ENCODE results near the gene MAP2K3. TPM values are rescaled to one million over a fixed set of nuclear protein-coding genes. Genes with fewer than 3 reads are reported as not detected.

MAP2K3 gene
- polyA plus RNA-seq, 1 donor = 49.7 TPM

DNA sequence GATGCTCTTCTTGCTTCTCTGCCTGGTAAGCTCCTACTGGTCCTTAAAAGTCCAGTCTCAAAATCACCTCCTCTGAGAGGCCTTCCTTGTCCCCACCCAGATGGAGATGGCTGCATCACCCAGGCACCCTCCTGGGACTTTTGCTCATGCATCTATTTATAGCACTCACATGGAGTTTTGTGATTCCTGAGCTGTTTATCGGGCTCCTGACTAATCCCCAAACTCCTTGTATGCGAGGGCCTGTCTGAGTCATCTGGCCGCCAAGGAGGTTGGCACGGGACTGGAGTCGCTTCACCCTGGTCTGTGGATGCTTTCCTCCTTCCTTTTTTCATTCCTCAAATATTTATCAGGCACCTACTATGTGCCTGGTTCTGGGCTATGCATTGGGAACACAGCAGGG, 2.3 kb upstream of the MAP2K3 start:
- no CpG with 5 or more reads among the region's 5 CpGs for WGBS (ENCODE audit: insufficient coverage, low lambda C conversion rate)
- Histone ChIP-seq H3K4me3 (ENCODE audit: low read length) (no peak overlapping the region), H3K9me3 (ENCODE audit: control insufficient read depth, low read depth, low read length) (no peaks in the 10 kb centered on the region), H3K4me1 (ENCODE audit: control insufficient read depth, insufficient read depth, low read length) (peaks cover 20% of the 10 kb centered on the region), H3K27me3 (ENCODE audit: control insufficient read depth, insufficient read depth, low read length) (peaks cover 6% of the 10 kb centered on the region), H3K36me3 (ENCODE audit: control insufficient read depth, insufficient read depth, low read length) (no peaks in the 10 kb centered on the region), H3K27ac (ENCODE audit: low read length) (no peak overlapping the region)
- no peak for DNase-seq

DNA sequence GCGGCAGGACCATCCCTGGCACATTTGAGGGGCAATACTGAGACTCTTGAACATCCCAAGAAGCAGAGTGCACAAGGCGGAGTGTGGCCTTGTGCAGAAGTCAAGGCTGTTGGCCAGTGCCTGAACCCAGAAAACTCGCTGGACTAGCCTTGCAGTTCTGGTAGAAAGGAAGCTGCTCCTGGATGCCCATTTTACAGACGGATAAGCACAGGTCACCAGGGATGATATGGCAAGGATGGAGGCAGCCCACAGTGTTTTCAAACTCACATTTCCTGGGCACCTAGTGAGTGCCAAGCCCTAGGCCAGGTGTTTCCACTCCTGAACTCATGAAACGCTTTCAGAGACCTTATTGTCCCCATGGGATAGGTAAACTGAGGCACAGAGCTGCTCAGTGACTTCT, 1.7 kb upstream of the MAP2K3 start:
- Histone ChIP-seq H3K27ac (ENCODE audit: low read length) (no peak overlapping the region), H3K4me3 (ENCODE audit: low read length) (no peak overlapping the region), H3K9me3 (ENCODE audit: control insufficient read depth, low read depth, low read length) (no peaks in the 10 kb centered on the region), H3K36me3 (ENCODE audit: control insufficient read depth, insufficient read depth, low read length) (no peaks in the 10 kb centered on the region), H3K27me3 (ENCODE audit: control insufficient read depth, insufficient read depth, low read length) (peaks cover 6% of the 10 kb centered on the region), H3K4me1 (ENCODE audit: control insufficient read depth, insufficient read depth, low read length) (peaks cover 25% of the 10 kb centered on the region)
- WGBS (ENCODE audit: insufficient coverage, low lambda C conversion rate) = no CpG with 5 or more reads among the region's 5 CpGs
- DNase-seq = no peak

DNA sequence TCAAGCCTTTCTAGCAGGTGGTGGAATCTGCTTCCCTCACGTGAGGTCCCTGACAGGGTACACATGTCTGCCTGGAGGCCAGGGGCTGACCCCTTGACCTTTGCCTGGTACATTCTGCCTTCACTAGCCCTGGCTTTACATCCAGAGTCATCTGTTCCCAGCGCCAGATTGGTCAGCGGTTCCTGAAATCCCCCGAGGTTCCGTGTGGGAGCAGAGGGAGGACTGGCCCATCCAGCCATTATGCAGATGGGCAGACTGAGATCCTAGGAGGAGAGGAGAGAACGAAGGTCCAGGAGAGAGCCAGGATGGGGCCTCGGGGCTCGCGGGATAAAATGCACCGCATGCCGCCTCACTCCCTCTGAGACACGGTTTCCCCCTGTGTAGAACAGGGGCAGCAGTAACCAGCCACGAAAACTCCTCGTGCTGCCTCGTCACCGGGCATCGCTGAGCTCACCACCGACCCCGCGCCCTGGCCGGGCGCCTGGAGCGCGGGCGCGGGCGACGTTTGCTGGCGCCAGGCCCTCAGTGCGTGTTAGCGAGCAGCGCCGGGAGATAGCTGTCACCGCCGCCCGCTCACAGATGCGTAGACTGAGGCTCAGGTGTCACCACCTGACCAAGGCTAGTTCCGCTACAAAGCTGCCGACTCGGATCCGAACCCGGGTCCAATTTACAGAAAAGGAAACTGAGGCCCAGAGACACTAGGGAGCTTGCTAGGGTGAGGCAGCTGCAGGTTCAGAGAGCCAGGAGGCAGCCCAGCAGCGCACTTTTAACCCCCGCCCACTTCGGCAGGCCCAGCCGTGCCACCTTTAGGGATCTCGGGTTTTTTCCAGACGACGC, 811 bp upstream of the MAP2K3 start:
- peaks cover 27% of the 10 kb centered on the region for H3K4me1 ChIP-seq (ENCODE audit: control insufficient read depth, insufficient read depth, low read length)
- peaks cover 6% of the 10 kb centered on the region for H3K27me3 ChIP-seq (ENCODE audit: control insufficient read depth, insufficient read depth, low read length)
- H3K4me3 ChIP-seq (ENCODE audit: low read length) = peak overlapping the region; percentile 43
- no peaks in the 10 kb centered on the region for H3K36me3 ChIP-seq (ENCODE audit: control insufficient read depth, insufficient read depth, low read length)
- peak overlapping the region; percentile 6 for H3K27ac ChIP-seq (ENCODE audit: low read length)
- no peaks in the 10 kb centered on the region for H3K9me3 ChIP-seq (ENCODE audit: control insufficient read depth, low read depth, low read length)
- peak in 1 of 2 donors; percentile 9 for DNase-seq
- WGBS (ENCODE audit: insufficient coverage, low lambda C conversion rate) = no CpG with 5 or more reads among the region's 49 CpGs

DNA sequence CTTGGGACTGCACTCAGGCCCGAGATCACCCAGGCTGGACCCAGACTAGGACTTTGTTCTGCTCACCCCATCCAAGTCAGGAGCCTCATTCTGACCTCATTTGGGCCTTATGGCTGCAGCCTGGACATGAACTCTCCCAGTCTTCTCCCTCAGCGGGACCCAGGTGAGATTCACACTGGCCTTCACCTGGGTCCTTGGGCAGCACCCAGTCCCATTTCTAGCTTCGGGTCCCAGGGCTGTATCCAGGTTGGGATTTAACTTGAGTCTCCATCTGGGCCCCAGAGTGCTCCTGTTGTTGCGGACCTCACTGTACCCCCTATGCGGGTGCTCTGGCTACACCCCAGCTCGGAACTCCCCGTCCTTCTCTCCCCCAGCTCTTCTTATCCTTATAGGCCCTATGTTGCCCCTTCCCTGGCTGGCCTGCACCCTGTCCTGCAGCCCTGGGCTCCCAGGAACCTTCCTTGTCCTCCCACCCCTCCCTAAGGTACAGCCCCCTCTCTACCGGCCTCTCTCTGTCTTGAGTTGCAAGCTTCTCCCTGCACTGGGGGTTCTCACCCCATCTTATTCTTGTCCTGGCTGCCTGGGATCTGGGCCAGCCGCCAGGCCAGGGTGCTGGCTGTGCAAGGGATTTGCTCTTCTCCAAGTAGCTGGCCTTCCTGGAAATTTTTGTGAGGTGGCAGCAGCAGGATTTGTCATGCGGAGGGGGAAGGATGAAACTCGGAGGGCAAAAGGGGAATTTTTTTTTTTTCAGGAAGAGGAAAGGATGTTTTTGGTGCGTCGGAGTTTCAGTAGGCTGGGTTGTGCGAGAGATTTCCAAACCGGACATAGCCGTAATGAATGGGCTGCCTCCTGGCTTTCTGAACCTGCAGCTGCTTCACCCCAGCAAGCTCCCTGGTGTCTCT, 904 bp downstream of the MAP2K3 start:
- H3K27me3 ChIP-seq (ENCODE audit: control insufficient read depth, insufficient read depth, low read length) = peaks cover 6% of the 10 kb centered on the region
- H3K9me3 ChIP-seq (ENCODE audit: control insufficient read depth, low read depth, low read length) = no peaks in the 10 kb centered on the region
- H3K27ac ChIP-seq (ENCODE audit: low read length) = peak overlapping the region; percentile 78
- H3K4me3 ChIP-seq (ENCODE audit: low read length) = peak overlapping the region; percentile 63
- WGBS (ENCODE audit: insufficient coverage, low lambda C conversion rate) = 13% methylated on average over 3 of the region's 16 CpGs
- peaks cover 3% of the 10 kb centered on the region for H3K36me3 ChIP-seq (ENCODE audit: control insufficient read depth, insufficient read depth, low read length)
- H3K4me1 ChIP-seq (ENCODE audit: control insufficient read depth, insufficient read depth, low read length) = peaks cover 34% of the 10 kb centered on the region
- peak in 1 of 2 donors; percentile 68 for DNase-seq

DNA sequence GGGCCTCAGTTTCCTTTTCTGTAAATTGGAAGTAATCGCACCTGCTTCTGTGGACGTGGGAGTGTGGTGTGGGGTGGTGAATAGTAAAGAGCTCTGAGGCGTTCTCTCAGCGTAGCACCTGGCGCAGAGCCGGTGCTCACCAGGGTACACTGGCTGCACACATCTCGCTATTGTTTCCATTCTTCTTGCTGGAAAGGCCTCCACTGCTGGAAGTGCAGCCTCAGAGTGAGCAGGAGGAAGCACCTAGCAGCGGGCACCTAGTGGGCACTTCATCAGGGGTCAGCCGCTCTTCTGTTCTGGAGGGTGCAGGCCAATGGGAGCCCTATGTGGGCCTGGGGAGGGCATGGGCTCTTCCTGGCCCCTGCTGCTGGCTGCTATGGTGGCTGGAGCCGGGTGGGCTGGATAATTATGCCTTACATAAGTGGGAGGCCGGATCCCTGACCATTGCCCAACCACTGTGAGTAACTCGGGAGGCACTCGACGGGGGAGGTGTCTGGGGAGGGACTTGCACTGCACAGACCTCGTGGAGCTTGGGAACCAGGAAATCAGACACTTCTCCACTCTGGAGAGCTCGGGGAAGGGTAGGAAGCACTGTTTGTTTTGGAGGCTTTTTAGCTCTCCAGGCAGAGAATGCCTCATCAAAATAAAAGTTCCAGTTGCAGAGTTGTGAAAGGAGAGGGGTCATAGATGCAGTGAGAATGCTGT, 1.7 kb downstream of the MAP2K3 start:
- Histone ChIP-seq H3K36me3 (ENCODE audit: control insufficient read depth, insufficient read depth, low read length) (peaks cover 3% of the 10 kb centered on the region), H3K27ac (ENCODE audit: low read length) (peak overlapping the region; percentile 78), H3K27me3 (ENCODE audit: control insufficient read depth, insufficient read depth, low read length) (peaks cover 6% of the 10 kb centered on the region), H3K9me3 (ENCODE audit: control insufficient read depth, low read depth, low read length) (peaks cover under 1% of the 10 kb centered on the region), H3K4me1 (ENCODE audit: control insufficient read depth, insufficient read depth, low read length) (peaks cover 34% of the 10 kb centered on the region), H3K4me3 (ENCODE audit: low read length) (peak overlapping the region; percentile 63)
- DNase-seq = peak; percentile 92 to 94
- no CpG with 5 or more reads among the region's 16 CpGs for WGBS (ENCODE audit: insufficient coverage, low lambda C conversion rate)

DNA sequence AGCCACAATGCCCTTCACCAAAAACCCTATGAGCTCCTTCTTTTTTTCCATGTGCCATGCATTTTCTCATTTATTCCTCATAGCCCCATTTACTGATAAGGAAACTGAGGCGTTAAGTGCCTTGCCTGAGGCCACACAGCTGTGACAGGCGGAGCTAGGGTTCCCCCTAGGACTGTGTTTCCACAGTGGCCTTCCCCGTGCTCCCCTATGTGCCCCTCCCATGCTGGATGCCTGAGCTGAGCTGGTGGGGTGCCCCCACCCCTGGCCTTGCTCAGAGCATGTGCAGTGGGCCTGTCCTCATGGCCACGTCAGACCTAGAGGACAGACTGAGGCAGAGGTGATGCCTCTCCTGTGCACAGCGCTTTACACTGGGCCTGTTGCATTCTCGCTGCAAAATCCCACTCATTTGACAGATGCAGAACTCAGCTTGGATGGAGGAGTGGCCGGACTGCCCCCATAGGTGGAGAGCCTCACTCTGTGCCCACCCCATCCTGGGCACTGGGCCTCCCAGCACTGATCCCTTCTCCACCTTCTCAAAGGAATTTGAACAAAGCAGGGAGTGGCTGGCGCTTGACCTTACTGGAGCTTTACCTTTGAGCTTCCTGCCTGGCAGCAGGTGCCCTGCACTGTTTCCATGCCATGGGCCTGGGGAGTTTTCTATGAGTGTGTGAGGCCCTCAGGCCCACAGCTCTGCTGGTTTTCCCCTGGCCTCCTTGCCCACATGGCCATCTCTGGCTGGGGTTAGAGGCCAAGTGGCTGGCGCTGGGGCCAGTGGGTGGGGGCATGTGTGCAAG, 2.6 kb downstream of the MAP2K3 start:
- H3K27me3 ChIP-seq (ENCODE audit: control insufficient read depth, insufficient read depth, low read length) = peaks cover 5% of the 10 kb centered on the region
- peaks cover 6% of the 10 kb centered on the region for H3K9me3 ChIP-seq (ENCODE audit: control insufficient read depth, low read depth, low read length)
- H3K36me3 ChIP-seq (ENCODE audit: control insufficient read depth, insufficient read depth, low read length) = peaks cover 11% of the 10 kb centered on the region
- peaks cover 34% of the 10 kb centered on the region for H3K4me1 ChIP-seq (ENCODE audit: control insufficient read depth, insufficient read depth, low read length)
- WGBS (ENCODE audit: insufficient coverage, low lambda C conversion rate) = no CpG with 5 or more reads among the region's 9 CpGs
- peak overlapping the region; percentile 63 for H3K4me3 ChIP-seq (ENCODE audit: low read length)
- peak overlapping the region; percentile 78 for H3K27ac ChIP-seq (ENCODE audit: low read length)
- peak; percentile 73 to 84 for DNase-seq

DNA sequence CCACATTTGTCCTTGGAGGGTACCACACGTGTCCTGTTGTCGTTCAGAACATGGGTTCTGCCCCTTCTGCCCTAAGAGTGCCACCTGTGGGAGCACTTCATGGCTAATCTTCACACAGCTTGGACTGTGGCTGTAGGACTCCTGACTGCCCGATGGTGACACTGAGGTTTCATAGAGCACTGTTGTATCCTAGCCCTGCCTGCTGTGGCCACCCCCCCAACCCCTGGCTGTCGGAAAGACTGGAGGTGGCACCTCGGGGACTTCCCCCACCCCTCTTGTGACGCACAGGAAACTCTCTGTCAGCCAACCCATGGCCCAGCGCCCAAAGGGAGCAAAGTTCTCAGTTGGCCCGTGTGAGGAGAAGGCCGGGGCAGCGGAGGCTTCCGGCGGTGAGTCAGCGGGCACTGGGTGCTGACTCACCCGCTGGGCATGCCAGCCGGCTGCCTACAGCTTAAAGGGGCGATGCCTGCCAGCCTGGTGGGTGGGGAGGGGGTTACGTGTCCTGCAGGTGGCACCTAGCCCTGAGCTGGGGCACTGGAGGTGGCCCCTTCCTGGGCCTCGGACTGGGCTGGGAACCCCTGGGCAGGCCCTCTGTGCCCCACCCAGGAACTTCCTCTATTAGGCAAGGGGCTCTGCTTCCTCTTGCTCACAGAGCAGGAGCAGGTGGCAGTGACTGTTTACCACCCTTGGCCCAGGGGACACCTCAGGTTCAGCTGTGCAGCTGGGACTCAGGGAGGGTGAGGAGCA, 3.4 kb downstream of the MAP2K3 start:
- no CpG with 5 or more reads among the region's 18 CpGs for WGBS (ENCODE audit: insufficient coverage, low lambda C conversion rate)
- Histone ChIP-seq H3K27ac (ENCODE audit: low read length) (peak overlapping the region; percentile 78), H3K27me3 (ENCODE audit: control insufficient read depth, insufficient read depth, low read length) (peaks cover 2% of the 10 kb centered on the region), H3K4me3 (ENCODE audit: low read length) (peak overlapping the region; percentile 4), H3K4me1 (ENCODE audit: control insufficient read depth, insufficient read depth, low read length) (peaks cover 34% of the 10 kb centered on the region), H3K9me3 (ENCODE audit: control insufficient read depth, low read depth, low read length) (peaks cover 7% of the 10 kb centered on the region), H3K36me3 (ENCODE audit: control insufficient read depth, insufficient read depth, low read length) (peaks cover 13% of the 10 kb centered on the region)
- peak; percentile 97 to 99 for DNase-seq

DNA sequence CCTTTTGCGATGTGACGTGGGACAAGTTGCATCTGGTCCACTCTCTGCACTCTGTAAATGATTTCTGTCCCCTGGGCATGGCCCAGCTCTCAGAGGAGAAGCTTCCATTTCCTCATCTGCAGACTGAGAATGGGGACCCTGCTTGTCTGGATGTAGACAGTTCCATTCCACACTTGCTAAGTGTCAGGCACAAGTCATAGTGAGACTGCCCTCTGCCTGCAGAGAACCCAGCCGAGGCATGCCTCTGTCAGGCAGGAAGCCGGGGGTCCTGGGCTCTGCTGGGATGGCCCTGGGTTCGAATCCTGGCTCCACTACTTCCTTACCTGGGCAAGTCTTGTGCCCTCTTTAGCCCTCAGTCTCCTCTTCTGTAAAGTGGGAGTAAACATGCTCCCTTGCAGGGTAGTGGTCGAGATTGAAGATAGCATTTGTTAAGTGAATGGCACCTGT, 4.1 kb downstream of the MAP2K3 start:
- no peak for DNase-seq
- no CpG with 5 or more reads among the region's 6 CpGs for WGBS (ENCODE audit: insufficient coverage, low lambda C conversion rate)
- H3K4me1 ChIP-seq (ENCODE audit: control insufficient read depth, insufficient read depth, low read length) = peaks cover 30% of the 10 kb centered on the region

More for the DNA sequence above, 4.1 kb downstream of the MAP2K3 start:
- Histone ChIP-seq H3K36me3 (ENCODE audit: control insufficient read depth, insufficient read depth, low read length) (peaks cover 20% of the 10 kb centered on the region), H3K27me3 (ENCODE audit: control insufficient read depth, insufficient read depth, low read length) (no peaks in the 10 kb centered on the region), H3K9me3 (ENCODE audit: control insufficient read depth, low read depth, low read length) (peaks cover 14% of the 10 kb centered on the region), H3K27ac (ENCODE audit: low read length) (peak overlapping the region; percentile 78), H3K4me3 (ENCODE audit: low read length) (peak overlapping the region; percentile 4)

All from large intestine (tissue), 3 donors.